Subcutaneous preadipocyte (primary cell): ENCODE measurements around the gene SPATA45. TPM values are rescaled to one million over a fixed set of nuclear protein-coding genes. Genes with fewer than 3 reads are reported as not detected.

ENCODE experiments used
- small RNA-seq: library from RNA; depleted of rRNA; stranded (forward); fragments of <200 nt; gene quantifications from one replicate; pipeline ENCODE3, GENCODE V24; 2012
- total RNA-seq: library from RNA; depleted of rRNA; stranded (reverse); fragments of >200 nt; gene quantifications from 2 replicates; pipeline ENCODE4 v1.2.3, GENCODE V29; 2012

The SPATA45 gene
- total RNA-seq = not detected in 2 replicates

DNA sequence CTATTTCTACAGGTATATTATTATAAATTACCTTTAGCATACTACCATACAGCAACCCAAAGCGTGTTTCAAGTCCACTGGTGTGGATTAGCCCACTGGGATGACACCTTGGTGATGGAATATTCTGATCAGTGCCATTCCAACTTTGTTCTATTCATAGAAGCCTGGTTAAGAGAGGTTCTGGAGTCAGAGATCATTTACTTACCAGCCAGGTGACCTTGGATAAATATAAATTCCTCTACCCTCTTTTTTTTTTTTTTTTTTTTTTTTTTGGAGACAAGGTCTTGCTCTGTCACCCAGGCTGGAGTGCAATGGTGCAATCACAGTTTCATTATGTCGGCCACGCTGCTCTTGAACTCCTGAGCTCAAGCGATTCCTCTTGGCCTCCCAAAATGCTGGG lies at the start of gene SPATA45:
Gene SPATA45, minus strand, starts transcription at position 101 of the 400 bp plus-strand sequence. CDS start 11,500 bp downstream, outside the sequence.

DNA sequence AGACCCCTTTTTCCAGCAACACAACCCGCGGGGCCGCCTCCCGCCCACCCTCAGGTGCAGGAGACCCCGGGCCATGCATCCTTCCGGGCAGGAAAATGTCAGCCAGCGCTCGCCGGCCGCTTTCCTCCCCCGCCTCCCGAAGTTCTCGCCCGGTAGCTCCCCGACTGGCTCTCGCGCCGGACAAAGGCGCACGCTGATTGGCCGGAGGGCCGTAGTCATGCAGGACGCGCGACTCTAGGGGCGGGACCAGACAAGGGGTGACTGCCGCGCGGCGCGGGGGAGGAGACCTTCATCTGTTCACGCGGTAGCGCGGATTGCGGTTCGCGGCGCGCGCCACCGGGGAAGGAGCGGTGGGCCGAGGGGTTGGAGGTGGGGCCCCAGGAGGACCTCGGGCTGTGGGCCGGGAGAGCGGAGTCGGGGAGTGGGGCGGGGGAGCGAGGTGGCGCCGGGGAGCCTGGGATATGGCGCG lies 10.6 kb upstream of the SPATA45 start, which contains the start of gene FLVCR1:
Gene FLVCR1, plus strand, starts transcription at position 284 of the 469 bp plus-strand sequence. Its CDS starts 178 bp downstream, at position 462.

DNA sequence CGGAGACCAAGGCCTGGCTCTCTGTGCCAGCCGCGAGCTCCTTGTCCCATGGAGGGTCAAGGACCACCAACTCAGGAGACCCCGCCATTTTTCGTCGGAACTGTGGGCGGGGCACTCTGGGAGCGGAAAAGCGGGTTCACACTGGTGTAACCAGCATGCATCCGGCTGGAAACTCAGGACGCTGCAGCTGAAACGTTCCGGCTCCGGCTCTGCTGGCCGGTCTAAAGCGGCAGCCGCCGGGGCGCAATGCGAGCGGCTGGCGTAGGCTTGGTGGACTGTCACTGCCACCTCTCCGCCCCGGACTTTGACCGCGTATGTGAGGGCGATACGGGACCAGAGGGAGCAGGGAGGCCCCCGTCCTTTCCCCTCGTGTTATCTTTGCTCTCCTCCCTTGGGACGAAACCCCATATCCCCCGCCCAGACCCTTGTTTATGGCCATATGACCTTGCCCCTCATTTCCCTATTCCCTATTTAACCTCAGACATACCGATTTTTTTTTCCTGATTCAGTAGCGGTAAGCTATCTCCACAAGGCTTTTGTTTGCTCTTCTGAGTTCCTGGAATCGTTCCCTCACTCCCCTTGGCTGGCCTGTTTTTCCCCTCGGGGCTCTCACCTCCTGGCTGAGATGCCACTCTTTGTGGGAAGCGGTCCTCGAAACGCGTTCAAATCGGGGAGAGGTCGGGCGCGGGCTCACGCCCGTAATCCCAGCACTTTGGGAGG lies 55.6 kb downstream of the SPATA45 start, which contains the start of the genes NSL1 and TATDN3:
Gene NSL1, minus strand, starts transcription at position 102 of the 720 bp plus-strand sequence. Its CDS starts 14 bp downstream, at position 88.
Gene TATDN3, plus strand, starts transcription at position 219 of the 720 bp plus-strand sequence. Its CDS starts 28 bp downstream, at position 247.

Small RNAs within 50 kb of the gene (small RNA-seq; reads per million reads assigned to genes)
- gene AC104333.1 (not detected), gene AC104333.2 (not detected)

Other genes with a start within 250 kb of the SPATA45 start
- 1.2 and 3.3 TPM in 2 replicates for gene ATF3, start 238.9 kb downstream of the SPATA45 start, total RNA-seq
- gene BATF3, start 147.8 kb downstream of the SPATA45 start, total RNA-seq = 3.1 and 4.0 TPM in 2 replicates
- 28.7 and 33.4 TPM in 2 replicates for gene NSL1, start 55.9 kb downstream of the SPATA45 start, total RNA-seq
- 12.9 and 19.1 TPM in 2 replicates for gene TATDN3, start 55.8 kb downstream of the SPATA45 start, total RNA-seq
- gene FLVCR1, start 10.6 kb upstream of the SPATA45 start, total RNA-seq = 5.9 and 15.2 TPM in 2 replicates
- under 0.01 TPM in 2 replicates for gene VASH2, start 102.9 kb upstream of the SPATA45 start, total RNA-seq
- 46.7 and 53.8 TPM in 2 replicates for gene ANGEL2, start 168.2 kb upstream of the SPATA45 start, total RNA-seq
- 21.7 and 31.3 TPM in 2 replicates for gene RPS6KC1, start 203.6 kb upstream of the SPATA45 start, total RNA-seq